Smooth muscle cell (in vitro differentiated cells): ENCODE data around the gene HTR5A. TPM values are rescaled to one million over a fixed set of nuclear protein-coding genes. Genes with fewer than 3 reads are reported as not detected.

Experiments
- DNase-seq: peaks from one replicate; lab custom pipeline; 2025; ENCODE audit not compliant: unreplicated experiment; lab: John Stamatoyannopoulos, UW
- H2AFZ ChIP-seq: fragments of 200-600 bp; sonication (generic); 2 replicates; pipeline ENCODE4 v1.6.0; 2016; ENCODE audit warnings: antibody characterized with exemption, low read depth, mild to moderate bottlenecking
- H3F3A ChIP-seq: fragments of 200-600 bp; sonication (generic); 2 replicates; pipeline ENCODE4 v1.6.0; 2017; ENCODE audit warnings: antibody characterized with exemption, low read depth
- H3K27ac ChIP-seq: fragments of 200-600 bp; sonication (generic); 2 replicates; pipeline ENCODE4 v1.5.1; 2016; ENCODE audit warnings: low read depth, mild to moderate bottlenecking
- H3K27me3 ChIP-seq: fragments of 200-600 bp; sonication (generic); 2 replicates; pipeline ENCODE4 v1.6.1; 2016; ENCODE audit warnings: low read depth, mild to moderate bottlenecking
- H3K36me3 ChIP-seq: fragments of 200-600 bp; sonication (generic); 2 replicates; pipeline ENCODE4 v1.5.1; 2016; ENCODE audit warnings: low read depth
- H3K4me1 ChIP-seq: fragments of 200-600 bp; sonication (generic); 2 replicates; pipeline ENCODE4 v1.5.1; 2016; ENCODE audit warnings: low read depth
- H3K4me2 ChIP-seq: fragments of 200-600 bp; sonication (generic); 2 replicates; pipeline ENCODE4 v1.6.0; 2016; ENCODE audit warnings: mild to moderate bottlenecking
- H3K4me3 ChIP-seq: fragments of 200-600 bp; sonication (generic); 2 replicates; pipeline ENCODE4 v1.5.1; 2016; ENCODE audit warnings: mild to moderate bottlenecking
- H3K79me2 ChIP-seq: fragments of 200-600 bp; sonication (generic); 2 replicates; pipeline ENCODE4 v1.6.0; 2016; ENCODE audit warnings: low read depth, mild to moderate bottlenecking
- H3K9ac ChIP-seq: fragments of 200-600 bp; sonication (generic); 2 replicates; pipeline ENCODE4 v1.6.0; 2016; ENCODE audit warnings: low read depth
- H3K9me3 ChIP-seq: fragments of 200-600 bp; sonication (generic); replicated peaks from 2 replicates; pipeline ENCODE4 v1.5.1; 2016; ENCODE audit warnings: low read depth
- H4K20me1 ChIP-seq: fragments of 200-600 bp; sonication (generic); 2 replicates; pipeline ENCODE4 v1.6.0; 2016; ENCODE audit warnings: low read depth
- CTCF ChIP-seq: fragments of 200-600 bp; sonication (generic); IDR thresholded peaks from 2 replicates; pipeline ENCODE4 v1.5.1; 2017; ENCODE audit warnings: borderline replicate concordance, mild to moderate bottlenecking, antibody characterized with exemption; ENCODE audit not compliant: insufficient read depth, poor library complexity, severe bottlenecking
- WGBS: methylation state at CpG from one replicate; pipeline ENCODE4 v1.1.7; 2016; ENCODE audit warnings: low lambda C conversion rate; 5-methylcytosine and 5-hydroxymethylcytosine counted together
- polyA plus RNA-seq: library from polyadenylated mRNA; unstranded; fragments of >200 nt; fragmentation: Nextera tagmentation; extraction: Ambion mirVana; gene quantifications from 2 replicates; pipeline ENCODE4 v1.2.1, GENCODE V29; 2016
- small RNA-seq: library from RNA; depleted of rRNA; stranded (forward); fragments of <200 nt; gene quantifications from one replicate; pipeline ENCODE3, GENCODE V24; 2014
- total RNA-seq: library from RNA; depleted of rRNA; stranded (reverse); fragments of >200 nt; gene quantifications from 2 replicates; pipeline ENCODE4 v1.2.3, GENCODE V29; 2014

The HTR5A gene
- total and polyA plus RNA-seq, 2 experiments from 2014 or later: not detected

GRCh38 chr7:155131090-155131489 is 61.0 kb downstream of the HTR5A start:
- no peaks in the 10 kb centered on the region for H3K27me3 ChIP-seq
- H3K79me2 ChIP-seq: no peaks in the 10 kb centered on the region
- H3K4me1 ChIP-seq: no peaks in the 10 kb centered on the region
- H3K4me2 ChIP-seq: no peak overlapping the region
- no peak for DNase-seq
- no peaks in the 10 kb centered on the region for H3K36me3 ChIP-seq
- no peak overlapping the region for H3K27ac ChIP-seq
- no peaks in the 10 kb centered on the region for H3F3A ChIP-seq
- no peak for TF ChIP-seq CTCF
- H2AFZ ChIP-seq: no peak overlapping the region
- H4K20me1 ChIP-seq: no peaks in the 10 kb centered on the region
- H3K9ac ChIP-seq: no peak overlapping the region
- H3K9me3 ChIP-seq: no peaks in the 10 kb centered on the region
- no peak overlapping the region for H3K4me3 ChIP-seq
- 92% methylated on average over 13 of the region's 13 CpGs for WGBS

GRCh38 chr7:155132431-155132830 is 62.3 kb downstream of the HTR5A start:
- TF ChIP-seq CTCF: no peak
- no peak overlapping the region for H3K4me3 ChIP-seq
- no peak overlapping the region for H3K27ac ChIP-seq
- DNase-seq: no peak
- no peaks in the 10 kb centered on the region for H3K79me2 ChIP-seq
- no peak overlapping the region for H3K9ac ChIP-seq
- no peak overlapping the region for H3K4me2 ChIP-seq
- no peaks in the 10 kb centered on the region for H4K20me1 ChIP-seq
- H3K27me3 ChIP-seq: no peaks in the 10 kb centered on the region
- no peaks in the 10 kb centered on the region for H3F3A ChIP-seq
- no peaks in the 10 kb centered on the region for H3K9me3 ChIP-seq
- no peaks in the 10 kb centered on the region for H3K4me1 ChIP-seq
- H3K36me3 ChIP-seq: no peaks in the 10 kb centered on the region
- WGBS: 86% methylated on average over 9 of the region's 9 CpGs
- no peak overlapping the region for H2AFZ ChIP-seq

GRCh38 chr7:155136619-155137243 is 66.6 kb downstream of the HTR5A start:
- no peak for TF ChIP-seq CTCF
- H3F3A ChIP-seq: no peaks in the 10 kb centered on the region

More at GRCh38 chr7:155136619-155137243, 66.6 kb downstream of the HTR5A start:
- Histone ChIP-seq H3K4me1 (no peaks in the 10 kb centered on the region), H3K4me2 (no peak overlapping the region), H3K4me3 (no peak overlapping the region), H4K20me1 (no peaks in the 10 kb centered on the region), H3K36me3 (no peaks in the 10 kb centered on the region), H3K27me3 (peaks cover 4% of the 10 kb centered on the region), H3K9me3 (no peaks in the 10 kb centered on the region), H2AFZ (no peak overlapping the region), H3K9ac (no peak overlapping the region), H3K79me2 (no peaks in the 10 kb centered on the region), H3K27ac (no peak overlapping the region)
- no peak for DNase-seq
- 75% methylated on average over 4 of the region's 4 CpGs for WGBS

Small RNA genes lying within 50 kb of the gene (small RNA-seq; reads per million reads assigned to genes)
- gene AC092628.1: not detected

Other genes starting within 250 kb of the HTR5A start
- 7.1 and 10.5 TPM in 2 replicates for gene PAXIP1, start 67.2 kb upstream of the HTR5A start, total RNA-seq
- gene PAXIP1, start 67.2 kb upstream of the HTR5A start, polyA plus RNA-seq: 1.8 and 2.6 TPM in 2 replicates
- 277 and 402 TPM in 2 replicates for gene INSIG1, start 227.6 kb downstream of the HTR5A start, total RNA-seq
- 181 and 302 TPM in 2 replicates for gene INSIG1, start 227.6 kb downstream of the HTR5A start, polyA plus RNA-seq